ENCODE data around the gene ANAPC15. TPM values are rescaled to one million over a fixed set of nuclear protein-coding genes. Genes with fewer than 3 reads are reported as not detected.

ANAPC15 gene
- total and polyA plus RNA-seq, 9 of the 15 experiments (the other 6 are each of a cell fraction or from before 2014, with no cell fraction given): 53.0 to 254 (median 75.7) TPM

DNA sequence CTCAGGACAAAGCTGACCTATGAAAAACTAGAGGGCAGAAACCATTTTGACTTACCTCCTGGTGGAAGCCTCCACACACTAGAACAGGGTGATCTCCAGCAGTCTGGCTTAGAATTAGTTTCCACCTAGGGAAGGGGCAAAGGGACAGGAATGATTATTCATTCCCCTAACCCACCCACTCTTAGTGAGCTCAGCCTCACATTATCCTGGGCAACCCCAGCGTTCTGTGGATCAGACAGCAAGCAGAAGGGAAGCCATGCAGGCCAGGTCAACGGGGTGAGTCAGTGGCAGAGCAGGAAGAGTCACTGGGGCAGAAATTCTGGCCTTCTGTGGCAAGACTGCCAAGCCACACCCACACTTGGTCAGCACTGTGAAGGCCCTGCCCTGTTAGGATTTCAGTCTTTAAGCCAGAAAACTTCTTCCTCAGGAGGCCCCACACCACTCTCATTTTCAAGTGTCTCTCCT is 42.7 kb downstream of the ANAPC15 start (continued):
- TF ChIP-seq, protein P1, sequence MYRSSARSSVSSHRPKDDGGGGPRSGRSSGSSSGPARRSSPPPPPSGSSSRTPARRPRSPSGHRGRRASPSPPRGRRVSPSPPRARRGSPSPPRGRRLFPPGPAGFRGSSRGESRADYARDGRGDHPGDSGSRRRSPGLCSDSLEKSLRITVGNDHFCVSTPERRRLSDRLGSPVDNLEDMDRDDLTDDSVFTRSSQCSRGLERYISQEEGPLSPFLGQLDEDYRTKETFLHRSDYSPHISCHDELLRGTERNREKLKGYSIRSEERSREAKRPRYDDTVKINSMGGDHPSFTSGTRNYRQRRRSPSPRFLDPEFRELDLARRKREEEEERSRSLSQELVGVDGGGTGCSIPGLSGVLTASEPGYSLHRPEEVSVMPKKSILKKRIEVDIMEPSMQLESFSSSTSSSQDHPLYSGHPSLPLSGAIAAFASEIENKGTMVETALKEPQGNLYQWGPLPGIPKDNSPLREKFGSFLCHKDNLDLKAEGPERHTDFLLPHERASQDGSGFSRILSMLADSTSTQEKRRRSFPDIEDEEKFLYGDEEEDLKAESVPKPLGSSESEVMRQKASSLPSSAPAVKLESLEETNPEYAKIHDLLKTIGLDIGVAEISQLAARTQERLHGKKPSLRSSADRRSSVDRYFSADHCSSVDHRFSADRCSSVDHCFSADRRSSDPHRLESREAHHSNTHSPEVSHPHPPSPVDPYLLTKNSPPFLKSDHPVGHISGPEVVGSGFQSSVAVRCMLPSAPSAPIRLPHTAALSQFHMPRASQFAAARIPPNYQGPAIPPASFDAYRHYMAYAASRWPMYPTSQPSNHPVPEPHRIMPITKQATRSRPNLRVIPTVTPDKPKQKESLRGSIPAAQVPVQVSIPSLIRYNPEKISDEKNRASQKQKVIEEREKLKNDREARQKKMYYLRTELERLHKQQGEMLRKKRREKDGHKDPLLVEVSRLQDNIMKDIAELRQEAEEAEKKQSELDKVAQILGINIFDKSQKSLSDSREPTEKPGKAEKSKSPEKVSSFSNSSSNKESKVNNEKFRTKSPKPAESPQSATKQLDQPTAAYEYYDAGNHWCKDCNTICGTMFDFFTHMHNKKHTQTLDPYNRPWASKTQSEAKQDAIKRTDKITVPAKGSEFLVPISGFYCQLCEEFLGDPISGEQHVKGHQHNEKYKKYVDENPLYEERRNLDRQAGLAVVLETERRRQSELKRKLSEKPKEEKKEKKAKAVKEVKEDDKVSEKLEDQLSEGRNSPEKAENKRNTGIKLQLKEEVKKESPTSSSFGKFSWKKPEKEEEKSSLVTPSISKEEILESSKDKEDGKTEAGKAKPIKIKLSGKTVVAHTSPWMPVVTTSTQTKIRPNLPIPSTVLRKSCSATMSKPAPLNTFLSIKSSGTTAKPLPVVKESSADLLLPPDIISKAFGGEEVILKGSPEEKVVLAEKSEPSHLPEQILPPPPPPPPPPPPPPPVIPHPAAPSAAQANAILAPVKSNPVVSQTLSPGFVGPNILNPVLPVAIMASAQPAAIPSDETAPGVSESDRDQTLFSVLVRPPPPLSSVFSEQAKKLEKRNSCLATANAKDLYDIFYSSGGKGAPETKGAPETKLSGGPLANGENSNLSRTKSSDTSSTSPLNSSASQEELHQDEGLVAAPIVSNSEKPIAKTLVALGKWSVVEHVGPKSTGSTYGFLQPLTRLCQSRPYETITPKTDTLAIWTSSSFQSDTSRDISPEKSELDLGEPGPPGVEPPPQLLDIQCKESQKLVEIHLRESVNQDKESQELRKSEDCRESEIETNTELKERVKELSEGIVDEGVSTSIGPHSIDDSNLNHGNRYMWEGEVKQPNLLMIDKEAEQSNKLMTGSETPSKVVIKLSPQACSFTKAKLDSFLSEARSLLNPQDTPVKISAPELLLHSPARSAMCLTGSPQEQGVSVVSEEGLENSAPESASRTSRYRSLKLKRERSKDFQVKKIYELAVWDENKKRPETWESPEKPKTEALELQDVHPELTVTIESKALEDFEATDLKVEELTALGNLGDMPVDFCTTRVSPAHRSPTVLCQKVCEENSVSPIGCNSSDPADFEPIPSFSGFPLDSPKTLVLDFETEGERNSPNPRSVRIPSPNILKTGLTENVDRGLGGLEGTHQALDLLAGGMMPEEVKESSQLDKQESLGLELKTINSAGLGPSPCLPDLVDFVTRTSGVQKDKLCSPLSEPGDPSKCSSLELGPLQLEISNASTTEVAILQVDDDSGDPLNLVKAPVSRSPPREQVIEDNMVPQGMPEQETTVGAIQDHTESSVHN (IDR thresholded peaks at IDR 0.05; ENCODE audit: borderline replicate concordance in 1 of 2, low read depth in 1 of 2): no peak
- TF ChIP-seq, protein P2, sequence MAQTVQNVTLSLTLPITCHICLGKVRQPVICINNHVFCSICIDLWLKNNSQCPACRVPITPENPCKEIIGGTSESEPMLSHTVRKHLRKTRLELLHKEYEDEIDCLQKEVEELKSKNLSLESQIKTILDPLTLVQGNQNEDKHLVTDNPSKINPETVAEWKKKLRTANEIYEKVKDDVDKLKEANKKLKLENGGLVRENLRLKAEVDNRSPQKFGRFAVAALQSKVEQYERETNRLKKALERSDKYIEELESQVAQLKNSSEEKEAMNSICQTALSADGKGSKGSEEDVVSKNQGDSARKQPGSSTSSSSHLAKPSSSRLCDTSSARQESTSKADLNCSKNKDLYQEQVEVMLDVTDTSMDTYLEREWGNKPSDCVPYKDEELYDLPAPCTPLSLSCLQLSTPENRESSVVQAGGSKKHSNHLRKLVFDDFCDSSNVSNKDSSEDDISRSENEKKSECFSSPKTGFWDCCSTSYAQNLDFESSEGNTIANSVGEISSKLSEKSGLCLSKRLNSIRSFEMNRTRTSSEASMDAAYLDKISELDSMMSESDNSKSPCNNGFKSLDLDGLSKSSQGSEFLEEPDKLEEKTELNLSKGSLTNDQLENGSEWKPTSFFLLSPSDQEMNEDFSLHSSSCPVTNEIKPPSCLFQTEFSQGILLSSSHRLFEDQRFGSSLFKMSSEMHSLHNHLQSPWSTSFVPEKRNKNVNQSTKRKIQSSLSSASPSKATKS (CRISPR knock-in tag; IDR thresholded peaks at IDR 0.05): no peak
- TF ChIP-seq, protein P3, sequence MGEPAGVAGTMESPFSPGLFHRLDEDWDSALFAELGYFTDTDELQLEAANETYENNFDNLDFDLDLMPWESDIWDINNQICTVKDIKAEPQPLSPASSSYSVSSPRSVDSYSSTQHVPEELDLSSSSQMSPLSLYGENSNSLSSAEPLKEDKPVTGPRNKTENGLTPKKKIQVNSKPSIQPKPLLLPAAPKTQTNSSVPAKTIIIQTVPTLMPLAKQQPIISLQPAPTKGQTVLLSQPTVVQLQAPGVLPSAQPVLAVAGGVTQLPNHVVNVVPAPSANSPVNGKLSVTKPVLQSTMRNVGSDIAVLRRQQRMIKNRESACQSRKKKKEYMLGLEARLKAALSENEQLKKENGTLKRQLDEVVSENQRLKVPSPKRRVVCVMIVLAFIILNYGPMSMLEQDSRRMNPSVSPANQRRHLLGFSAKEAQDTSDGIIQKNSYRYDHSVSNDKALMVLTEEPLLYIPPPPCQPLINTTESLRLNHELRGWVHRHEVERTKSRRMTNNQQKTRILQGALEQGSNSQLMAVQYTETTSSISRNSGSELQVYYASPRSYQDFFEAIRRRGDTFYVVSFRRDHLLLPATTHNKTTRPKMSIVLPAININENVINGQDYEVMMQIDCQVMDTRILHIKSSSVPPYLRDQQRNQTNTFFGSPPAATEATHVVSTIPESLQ (CRISPR knock-in tag; IDR thresholded peaks at IDR 0.05): no peak
- TF ChIP-seq ZNF644 (tag; IDR thresholded peaks at IDR 0.05; ENCODE audit: low read depth): no peak
- TF ChIP-seq CBX8 (IDR thresholded peaks at IDR 0.05; ENCODE audit: borderline replicate concordance, extremely low read depth, low read depth, low read length, poor library complexity, severe bottlenecking): no peak
- TF ChIP-seq CHD4 (IDR thresholded peaks at IDR 0.05; ENCODE audit: insufficient read depth, insufficient replicate concordance, low read depth, low read length, poor library complexity, severe bottlenecking): no peak
- no peak for TF ChIP-seq RBM34 (IDR thresholded peaks at IDR 0.05; ENCODE audit: borderline replicate concordance, insufficient read depth, low read length)
- no peak for TF ChIP-seq RB1 (IDR thresholded peaks at IDR 0.05; ENCODE audit: low read depth)
